Measurements from ENCODE around the gene WFIKKN1. TPM values are rescaled to one million over a fixed set of nuclear protein-coding genes. Genes with fewer than 3 reads are reported as not detected.

Gene WFIKKN1
- total RNA-seq, 1 donor from 2014 or later, result 1.5 TPM

DNA sequence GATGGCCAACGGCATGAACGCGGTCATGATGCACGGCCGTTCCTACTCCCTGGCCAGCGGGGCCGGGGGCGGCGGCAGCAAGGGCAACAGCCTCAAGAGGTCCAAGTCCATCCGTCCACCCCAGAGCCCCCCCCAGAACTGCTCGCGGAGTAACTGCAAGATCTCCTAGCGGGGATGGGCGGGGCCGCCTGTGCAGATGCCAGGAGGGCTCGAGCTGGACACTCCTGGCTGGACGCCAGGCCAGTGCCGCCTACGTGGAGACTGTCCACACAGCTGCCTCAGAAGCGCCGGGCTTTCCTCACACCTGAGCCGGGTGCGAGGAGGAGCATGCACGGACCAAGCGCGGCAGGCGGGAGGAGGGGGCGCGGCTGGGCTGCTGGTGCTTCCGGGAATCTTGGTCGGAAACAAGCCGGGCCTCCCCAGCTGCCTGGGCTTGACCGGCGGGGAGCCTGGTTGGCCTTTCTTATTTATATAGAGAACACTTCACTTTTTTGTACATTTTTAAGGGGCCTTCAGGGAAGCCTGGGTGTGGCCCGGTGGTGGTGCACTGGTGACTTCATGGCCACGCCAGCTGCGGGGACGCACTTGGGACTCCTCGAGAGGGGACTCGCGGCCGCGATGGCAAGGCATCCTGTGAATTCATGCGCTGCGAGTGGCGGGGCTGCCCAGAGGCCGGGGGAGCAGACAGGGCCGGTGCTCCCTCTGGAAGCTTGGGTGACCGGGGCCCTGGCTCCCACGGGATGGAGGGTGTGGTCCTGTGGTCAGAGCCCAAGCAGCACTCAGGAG lies 3.1 kb upstream of the WFIKKN1 start:
- Histone ChIP-seq H3K27ac (no peak overlapping the region), H3K4me1 (peaks cover 16% of the 10 kb centered on the region)
- ATAC-seq, result peak; percentile 56

DNA sequence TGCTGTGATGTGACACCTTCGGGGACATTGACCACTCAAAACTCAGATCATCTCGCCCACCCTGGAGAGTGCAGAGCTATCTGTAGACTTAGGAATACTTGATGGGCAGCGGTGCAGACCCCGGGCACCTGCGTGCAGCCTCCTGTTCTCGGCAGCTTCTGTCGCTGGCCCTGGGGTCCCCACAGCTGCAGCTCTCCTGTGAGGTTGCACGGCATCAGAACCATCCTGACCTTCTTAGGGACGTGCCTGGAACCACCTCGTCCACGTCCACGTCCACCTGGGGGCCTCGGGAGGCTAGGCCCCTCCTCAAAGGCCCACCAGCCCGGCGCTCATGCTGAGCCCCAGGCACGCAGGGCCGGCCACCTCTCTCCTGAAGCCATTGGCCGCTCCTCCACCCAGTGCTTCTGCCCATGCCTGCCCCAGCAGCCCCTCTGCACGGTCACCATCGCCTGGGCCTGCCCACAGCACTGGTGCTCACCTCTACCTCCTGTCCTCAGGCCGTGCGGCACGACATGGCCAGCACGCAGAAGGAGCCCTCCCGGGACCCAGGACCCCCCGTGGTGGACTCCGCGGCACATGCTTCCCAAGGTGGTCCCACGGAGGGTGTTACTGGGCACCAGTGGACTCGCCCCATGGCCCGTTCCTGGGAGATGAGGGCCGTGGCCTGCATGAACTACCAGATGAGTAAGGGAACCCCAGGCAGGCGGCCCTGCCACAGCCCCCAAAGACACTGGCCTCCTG lies 2.3 kb upstream of the WFIKKN1 start:
- H3K27ac ChIP-seq, result peak overlapping the region; percentile 65
- H3K36me3 ChIP-seq, result peaks cover 20% of the 10 kb centered on the region
- no peaks in the 10 kb centered on the region for H3K9me3 ChIP-seq
- no peaks in the 10 kb centered on the region for H3K27me3 ChIP-seq
- no peak overlapping the region for H3K4me3 ChIP-seq
- DNase-seq, result no peak
- TF ChIP-seq, protein P1, sequence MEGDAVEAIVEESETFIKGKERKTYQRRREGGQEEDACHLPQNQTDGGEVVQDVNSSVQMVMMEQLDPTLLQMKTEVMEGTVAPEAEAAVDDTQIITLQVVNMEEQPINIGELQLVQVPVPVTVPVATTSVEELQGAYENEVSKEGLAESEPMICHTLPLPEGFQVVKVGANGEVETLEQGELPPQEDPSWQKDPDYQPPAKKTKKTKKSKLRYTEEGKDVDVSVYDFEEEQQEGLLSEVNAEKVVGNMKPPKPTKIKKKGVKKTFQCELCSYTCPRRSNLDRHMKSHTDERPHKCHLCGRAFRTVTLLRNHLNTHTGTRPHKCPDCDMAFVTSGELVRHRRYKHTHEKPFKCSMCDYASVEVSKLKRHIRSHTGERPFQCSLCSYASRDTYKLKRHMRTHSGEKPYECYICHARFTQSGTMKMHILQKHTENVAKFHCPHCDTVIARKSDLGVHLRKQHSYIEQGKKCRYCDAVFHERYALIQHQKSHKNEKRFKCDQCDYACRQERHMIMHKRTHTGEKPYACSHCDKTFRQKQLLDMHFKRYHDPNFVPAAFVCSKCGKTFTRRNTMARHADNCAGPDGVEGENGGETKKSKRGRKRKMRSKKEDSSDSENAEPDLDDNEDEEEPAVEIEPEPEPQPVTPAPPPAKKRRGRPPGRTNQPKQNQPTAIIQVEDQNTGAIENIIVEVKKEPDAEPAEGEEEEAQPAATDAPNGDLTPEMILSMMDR (IDR thresholded peaks at IDR 0.05), result no peak
- intact Hi-C loops (cut with DNase I), result no loop called here
- H3K4me1 ChIP-seq, result peaks cover 16% of the 10 kb centered on the region
- ATAC-seq, result no peak

More for the DNA sequence above, 3.1 kb upstream of the WFIKKN1 start:
- peak; percentile 91 for DNase-seq
- Histone ChIP-seq H3K36me3 (peaks cover 20% of the 10 kb centered on the region), H3K9me3 (no peaks in the 10 kb centered on the region), H3K4me3 (no peak overlapping the region), H3K27me3 (no peaks in the 10 kb centered on the region)
- intact Hi-C loops (cut with DNase I), result no loop called here
- TF ChIP-seq, protein P1 (IDR thresholded peaks at IDR 0.05), result no peak

- H3K4me1 ChIP-seq, result peaks cover 16% of the 10 kb centered on the region
- peaks cover 20% of the 10 kb centered on the region for H3K36me3 ChIP-seq
- intact Hi-C loops (cut with DNase I), result no loop called here
- no peak overlapping the region for H3K4me3 ChIP-seq
- peak; percentile 65 for DNase-seq
- H3K27ac ChIP-seq, result peak overlapping the region; percentile 65
- peak; percentile 0 for ATAC-seq
- no peaks in the 10 kb centered on the region for H3K27me3 ChIP-seq
- TF ChIP-seq, protein P1 (IDR thresholded peaks at IDR 0.05), result no peak
- H3K9me3 ChIP-seq, result no peaks in the 10 kb centered on the region
Observed at GRCh38 chr16:629185-629832, 1.5 kb upstream of the WFIKKN1 start.

GRCh38 chr16:629833-630248 lies 944 bp upstream of the WFIKKN1 start:
- peak; percentile 6 for ATAC-seq
- DNase-seq, result no peak
- Histone ChIP-seq H3K27ac (peak overlapping the region; percentile 65), H3K36me3 (peaks cover 20% of the 10 kb centered on the region), H3K4me1 (peaks cover 16% of the 10 kb centered on the region), H3K27me3 (no peaks in the 10 kb centered on the region), H3K9me3 (no peaks in the 10 kb centered on the region), H3K4me3 (no peak overlapping the region)
- intact Hi-C loops (cut with DNase I), result no loop called here
- TF ChIP-seq, protein P1 (IDR thresholded peaks at IDR 0.05), result no peak

- no peaks in the 10 kb centered on the region for H3K27me3 ChIP-seq
- H3K4me3 ChIP-seq, result no peak overlapping the region
- H3K36me3 ChIP-seq, result peaks cover 19% of the 10 kb centered on the region
- ATAC-seq (peak; percentile 1), DNase-seq (peak; percentile 66)
- H3K4me1 ChIP-seq, result peaks cover 16% of the 10 kb centered on the region
- H3K27ac ChIP-seq, result peak overlapping the region; percentile 65
- TF ChIP-seq, protein P1 (IDR thresholded peaks at IDR 0.05), result no peak
- H3K9me3 ChIP-seq, result no peaks in the 10 kb centered on the region
- intact Hi-C loops (cut with DNase I), result no loop called here
Observed at GRCh38 chr16:630249-630814, 453 bp upstream of the WFIKKN1 start.
